ENCODE data around the gene GBP6.

The GBP6 gene

GRCh38 chr1:89363638-89364536 is at the start of gene GBP6:
GBP6 (plus strand) TSS chr1:89364059; CDS start chr1:89368552, 4,493 bp downstream.
- Histone ChIP-seq H3K27ac (peak within 1 kb of the TSS; percentile 86), H3K4me2 (ENCODE audit: low read length) (peak within 1 kb of the TSS; percentile 13), H3K79me2 (no peaks in the 10 kb centered on the region), H3K4me3 (ENCODE audit: low read depth, low read length) (no peak within 1 kb of the TSS), H3K4me1 (peaks cover 25% of the 10 kb centered on the region), H3K27me3 (ENCODE audit: control insufficient read depth, insufficient read depth, low read length) (no peaks in the 10 kb centered on the region), H3K36me3 (ENCODE audit: control insufficient read depth, insufficient read depth, low read length) (no peaks in the 10 kb centered on the region), H2AFZ (peak within 1 kb of the TSS; percentile 83), H3K9ac (no peak within 1 kb of the TSS), H3K9me3 (ENCODE audit: control insufficient read depth, low read length) (no peaks in the 10 kb centered on the region)
- no peak for TF ChIP-seq CTCF (IDR thresholded peaks at IDR 0.05)

GRCh38 chr1:89322402-89322801 is 41.5 kb upstream of the GBP6 start:
- Histone ChIP-seq H3K4me2 (ENCODE audit: low read length) (no peak overlapping the region), H3K79me2 (no peaks in the 10 kb centered on the region), H2AFZ (no peak overlapping the region), H3K9ac (no peak overlapping the region), H3K4me3 (ENCODE audit: low read depth, low read length) (no peak overlapping the region), H3K9me3 (ENCODE audit: control insufficient read depth, low read length) (no peaks in the 10 kb centered on the region), H3K36me3 (ENCODE audit: control insufficient read depth, insufficient read depth, low read length) (no peaks in the 10 kb centered on the region), H3K4me1 (no peaks in the 10 kb centered on the region), H3K27ac (no peak overlapping the region), H3K27me3 (ENCODE audit: control insufficient read depth, insufficient read depth, low read length) (no peaks in the 10 kb centered on the region)
- no peak for TF ChIP-seq CTCF (IDR thresholded peaks at IDR 0.05)

GRCh38 chr1:89331890-89332289 is 32.0 kb upstream of the GBP6 start:
- H3K4me2 ChIP-seq (ENCODE audit: low read length): peak overlapping the region; percentile 53
- H3K79me2 ChIP-seq: no peaks in the 10 kb centered on the region
- no peak overlapping the region for H2AFZ ChIP-seq
- H3K9me3 ChIP-seq (ENCODE audit: control insufficient read depth, low read length): no peaks in the 10 kb centered on the region
- no peaks in the 10 kb centered on the region for H3K36me3 ChIP-seq (ENCODE audit: control insufficient read depth, insufficient read depth, low read length)
- no peak overlapping the region for H3K4me3 ChIP-seq (ENCODE audit: low read depth, low read length)
- no peaks in the 10 kb centered on the region for H3K27me3 ChIP-seq (ENCODE audit: control insufficient read depth, insufficient read depth, low read length)
- H3K27ac ChIP-seq: peak overlapping the region; percentile 61
- peaks cover 7% of the 10 kb centered on the region for H3K4me1 ChIP-seq
- TF ChIP-seq CTCF (IDR thresholded peaks at IDR 0.05): no peak
- H3K9ac ChIP-seq: no peak overlapping the region

- peak overlapping the region; percentile 61 for H3K27ac ChIP-seq
- H3K4me1 ChIP-seq: peaks cover 7% of the 10 kb centered on the region
- no peaks in the 10 kb centered on the region for H3K27me3 ChIP-seq (ENCODE audit: control insufficient read depth, insufficient read depth, low read length)
- H3K9ac ChIP-seq: no peak overlapping the region
- H3K36me3 ChIP-seq (ENCODE audit: control insufficient read depth, insufficient read depth, low read length): no peaks in the 10 kb centered on the region
- peak overlapping the region; percentile 53 for H3K4me2 ChIP-seq (ENCODE audit: low read length)
- H3K79me2 ChIP-seq: no peaks in the 10 kb centered on the region
- H2AFZ ChIP-seq: no peak overlapping the region
- TF ChIP-seq CTCF (IDR thresholded peaks at IDR 0.05): no peak
- H3K9me3 ChIP-seq (ENCODE audit: control insufficient read depth, low read length): no peaks in the 10 kb centered on the region
- H3K4me3 ChIP-seq (ENCODE audit: low read depth, low read length): peak overlapping the region; percentile 31
These were observed 31.4 kb upstream of the GBP6 start for GRCh38 chr1:89332461-89332860.
